Muscle of leg (tissue), 11 donors: ENCODE results near the gene AKAP17A. TPM values are rescaled to one million over a fixed set of nuclear protein-coding genes. Genes with fewer than 3 reads are reported as not detected.

Source experiments
- DNase-seq: peaks from one replicate; pipeline ENCODE4 v3.0.0; 2013
- H3K27ac ChIP-seq: one replicate; pipeline ENCODE4 v1.5.1; 2013; ENCODE audit warnings: mild to moderate bottlenecking, low read length, control low read depth
- H3K27me3 ChIP-seq: one replicate; pipeline ENCODE4 v1.6.1; 2013; ENCODE audit warnings: low read length; ENCODE audit not compliant: control insufficient read depth, insufficient read depth
- H3K36me3 ChIP-seq: one replicate; pipeline ENCODE4 v1.6.1; 2013; ENCODE audit warnings: low read length; ENCODE audit not compliant: control insufficient read depth, insufficient read depth
- H3K4me1 ChIP-seq: one replicate; pipeline ENCODE4 v1.6.1; 2013; ENCODE audit warnings: low read length; ENCODE audit not compliant: control insufficient read depth, insufficient read depth
- H3K4me3 ChIP-seq: one replicate; pipeline ENCODE4 v1.5.1; 2013; ENCODE audit warnings: low read length, control low read depth
- H3K9me3 ChIP-seq: replicated peaks from 2 replicates; pipeline ENCODE4 v1.6.1; 2013; ENCODE audit warnings: low read depth, low read length; ENCODE audit not compliant: control insufficient read depth
- WGBS: methylation state at CpG from one replicate; pipeline ENCODE4 v1.1.5; 2013; ENCODE audit warnings: missing lambda C conversion rate; ENCODE audit not compliant: insufficient coverage; 5-methylcytosine and 5-hydroxymethylcytosine counted together
- polyA plus RNA-seq, 8 donors: library from polyadenylated mRNA; unstranded; fragments of 120-200 nt; gene quantifications; one replicate each; pipeline versions ENCODE4 v1.2.1 to v1.2.3, GENCODE V29; 2013; ENCODE audit warnings: inconsistent platforms in 1 of 8, low replicate concordance in 1 of 8; ENCODE audit not compliant: insufficient read length in 8 of 8, insufficient read depth in 1 of 8
- total RNA-seq: library from RNA; stranded (reverse); fragments of 120-200 nt; gene quantifications from one replicate; pipeline ENCODE4 v1.2.4, GENCODE V29; 2013

The AKAP17A gene
- total and polyA plus RNA-seq, 9 donors = 19.9 to 36.8 (median 33.9) TPM

GRCh38 chrX:1596676-1597344, 5.4 kb downstream of the AKAP17A start:
- 90% methylated on average over 24 of the region's 30 CpGs for WGBS
- peaks cover 83% of the 10 kb centered on the region for H3K36me3 ChIP-seq

GRCh38 chrX:1597345-1598020, 6.1 kb downstream of the AKAP17A start:
- Histone ChIP-seq H3K9me3 (no peaks in the 10 kb centered on the region), H3K27me3 (no peaks in the 10 kb centered on the region), H3K27ac (no peak overlapping the region), H3K4me1 (peaks cover 13% of the 10 kb centered on the region), H3K4me3 (no peak overlapping the region), H3K36me3 (peaks cover 90% of the 10 kb centered on the region)
- no peak for DNase-seq
- WGBS = 89% methylated on average over 24 of the region's 25 CpGs

More at GRCh38 chrX:1596676-1597344, 5.4 kb downstream of the AKAP17A start:
- H3K4me1 ChIP-seq = peaks cover 17% of the 10 kb centered on the region
- H3K4me3 ChIP-seq = no peak overlapping the region
- H3K27me3 ChIP-seq = no peaks in the 10 kb centered on the region
- no peaks in the 10 kb centered on the region for H3K9me3 ChIP-seq
- H3K27ac ChIP-seq = no peak overlapping the region
- no peak for DNase-seq

- Histone ChIP-seq H3K36me3 (peaks cover 94% of the 10 kb centered on the region), H3K27ac (peak overlapping the region; percentile 29), H3K4me3 (no peak overlapping the region), H3K4me1 (peaks cover 5% of the 10 kb centered on the region), H3K9me3 (no peaks in the 10 kb centered on the region), H3K27me3 (no peaks in the 10 kb centered on the region)
- 89% methylated on average over 38 of the region's 50 CpGs for WGBS
- DNase-seq = no peak
Observed at GRCh38 chrX:1598021-1598875, 6.8 kb downstream of the AKAP17A start.

- 92% methylated on average over 55 of the region's 57 CpGs for WGBS
Observed at GRCh38 chrX:1598876-1599790, 7.7 kb downstream of the AKAP17A start.

GRCh38 chrX:1599791-1600405, 8.5 kb downstream of the AKAP17A start:
- H3K36me3 ChIP-seq = peaks cover 82% of the 10 kb centered on the region
- H3K4me3 ChIP-seq = no peak overlapping the region
- H3K27me3 ChIP-seq = no peaks in the 10 kb centered on the region
- no peaks in the 10 kb centered on the region for H3K9me3 ChIP-seq
- 97% methylated on average over 32 of the region's 36 CpGs for WGBS
- no peak overlapping the region for H3K27ac ChIP-seq
- H3K4me1 ChIP-seq = no peaks in the 10 kb centered on the region
- DNase-seq = no peak

More at GRCh38 chrX:1598876-1599790, 7.7 kb downstream of the AKAP17A start:
- Histone ChIP-seq H3K9me3 (no peaks in the 10 kb centered on the region), H3K27ac (no peak overlapping the region), H3K27me3 (no peaks in the 10 kb centered on the region), H3K36me3 (peaks cover 90% of the 10 kb centered on the region), H3K4me1 (no peaks in the 10 kb centered on the region), H3K4me3 (no peak overlapping the region)
- no peak for DNase-seq

GRCh38 chrX:1600406-1601050, 9.1 kb downstream of the AKAP17A start:
- 95% methylated on average over 48 of the region's 52 CpGs for WGBS
- Histone ChIP-seq H3K36me3 (peaks cover 76% of the 10 kb centered on the region), H3K27me3 (no peaks in the 10 kb centered on the region), H3K27ac (no peak overlapping the region), H3K9me3 (no peaks in the 10 kb centered on the region), H3K4me1 (no peaks in the 10 kb centered on the region), H3K4me3 (no peak overlapping the region)
- no peak for DNase-seq

- Histone ChIP-seq H3K4me3 (no peak overlapping the region), H3K9me3 (no peaks in the 10 kb centered on the region), H3K4me1 (no peaks in the 10 kb centered on the region), H3K27me3 (no peaks in the 10 kb centered on the region), H3K36me3 (peaks cover 69% of the 10 kb centered on the region), H3K27ac (no peak overlapping the region)
- WGBS = 97% methylated on average over 55 of the region's 58 CpGs
- no peak for DNase-seq
Observed at GRCh38 chrX:1601051-1601767, 9.8 kb downstream of the AKAP17A start.

- Histone ChIP-seq H3K4me1 (no peaks in the 10 kb centered on the region), H3K27ac (no peak overlapping the region), H3K36me3 (peaks cover 66% of the 10 kb centered on the region), H3K9me3 (no peaks in the 10 kb centered on the region), H3K27me3 (no peaks in the 10 kb centered on the region), H3K4me3 (no peak overlapping the region)
- 95% methylated on average over 15 of the region's 15 CpGs for WGBS
- no peak for DNase-seq
Observed at GRCh38 chrX:1601768-1602085, 10.3 kb downstream of the AKAP17A start.
